SW480 (cell line): ENCODE measurements around the gene IST1.

Experiments used
- DNase-seq: peaks from one replicate; pipeline ENCODE4 v3.0.0-alpha.2; 2016; ENCODE audit warnings: low spot score

Gene IST1

DNA sequence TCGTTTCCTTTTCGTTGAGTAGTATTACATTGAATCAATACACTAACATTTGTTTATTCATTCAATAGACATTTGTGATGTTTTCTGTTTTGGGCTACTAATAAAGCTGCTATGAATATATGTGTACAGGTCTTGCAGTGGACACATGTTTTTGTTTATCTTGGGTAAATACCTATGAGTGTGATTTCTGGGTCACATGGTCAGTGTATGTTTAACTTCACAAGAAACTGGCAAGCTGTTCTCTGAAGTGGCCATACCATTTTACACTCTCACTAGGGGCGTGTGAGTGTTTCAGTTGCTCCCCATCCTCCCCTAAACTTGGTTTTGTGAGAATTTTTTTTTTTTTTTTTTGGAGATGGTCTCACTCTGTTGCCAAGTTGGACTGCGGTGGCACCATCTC is 69.9 kb downstream of the IST1 start:
- DNase-seq: no peak

DNA sequence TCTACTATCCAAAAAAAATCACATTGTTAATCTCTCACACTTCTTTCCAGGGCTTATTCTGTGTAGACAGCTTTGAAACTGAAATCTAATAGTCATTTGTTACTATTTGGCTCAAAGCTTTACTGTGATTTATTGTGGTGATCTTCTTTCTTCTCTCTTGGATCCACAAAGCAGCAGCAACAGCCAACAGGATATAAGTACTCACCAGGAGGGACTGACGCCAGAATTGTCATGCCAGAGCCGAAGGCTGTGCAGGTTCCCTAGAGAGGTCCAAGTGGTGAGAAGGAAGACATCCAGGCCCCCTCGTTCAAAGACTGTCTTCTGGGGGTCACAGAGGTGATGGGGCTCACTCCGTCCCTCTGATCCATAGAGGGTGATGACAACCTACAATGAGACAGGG is 71.6 kb downstream of the IST1 start:
- no peak for DNase-seq

DNA sequence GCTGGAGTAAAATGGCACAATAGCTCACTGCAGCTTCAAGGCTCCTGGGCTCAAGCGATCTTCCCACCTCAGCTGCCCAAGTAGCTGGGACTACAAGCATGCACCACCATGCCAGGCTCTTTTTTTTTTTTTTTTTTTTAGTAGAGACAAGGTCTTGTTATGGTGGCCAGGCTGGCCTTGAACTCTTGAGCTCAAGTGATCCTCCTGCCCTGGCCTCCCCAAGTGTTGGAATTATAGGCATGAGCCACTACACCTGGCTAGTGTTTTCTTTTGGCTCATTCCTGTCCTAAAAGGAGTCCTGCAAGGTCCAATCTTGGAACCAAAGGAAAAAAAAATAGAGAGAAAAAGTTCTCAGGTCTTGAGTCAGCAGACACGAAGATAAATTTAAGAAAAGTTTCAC is 74.0 kb downstream of the IST1 start:
- no peak for DNase-seq

DNA sequence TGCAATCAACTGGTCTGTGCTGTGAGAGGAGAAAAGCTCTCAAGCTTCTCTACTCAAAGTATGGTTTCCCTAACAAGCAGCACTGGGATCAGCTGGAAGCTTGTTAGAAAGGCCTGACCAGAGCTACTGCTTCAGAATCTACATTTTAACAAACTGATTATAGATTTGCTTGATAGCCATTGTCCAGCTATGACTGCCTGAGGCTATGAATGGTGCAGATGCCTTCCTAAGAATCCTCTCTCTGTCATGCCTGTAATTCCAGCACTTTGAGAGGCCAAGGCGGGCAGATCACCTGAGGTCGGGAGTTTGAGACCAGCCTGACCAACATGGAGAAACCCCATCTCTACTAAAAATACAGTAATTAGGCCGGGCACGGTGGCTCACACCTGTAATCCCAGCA is 76.2 kb downstream of the IST1 start:
- DNase-seq: no peak

DNA sequence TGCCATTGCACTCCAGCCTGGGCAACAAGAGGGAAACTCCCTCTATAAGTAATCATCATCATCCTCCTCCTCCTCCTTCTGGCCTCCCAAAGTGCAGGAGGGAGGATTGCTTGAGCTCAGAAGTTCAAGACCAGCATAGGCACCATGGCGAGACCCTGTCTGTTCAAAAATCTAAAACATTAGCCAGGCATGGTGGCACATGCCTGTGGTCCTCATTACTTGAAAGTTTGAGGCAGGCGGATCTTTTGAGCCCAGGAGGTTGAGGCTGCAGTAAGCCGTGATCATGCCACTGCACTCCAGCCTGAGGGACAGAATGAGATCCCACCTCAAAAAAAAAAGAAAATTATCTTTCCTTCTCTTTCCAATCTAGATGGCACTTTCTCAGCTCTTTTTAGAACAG is 77.0 kb downstream of the IST1 start:
- no peak for DNase-seq

DNA sequence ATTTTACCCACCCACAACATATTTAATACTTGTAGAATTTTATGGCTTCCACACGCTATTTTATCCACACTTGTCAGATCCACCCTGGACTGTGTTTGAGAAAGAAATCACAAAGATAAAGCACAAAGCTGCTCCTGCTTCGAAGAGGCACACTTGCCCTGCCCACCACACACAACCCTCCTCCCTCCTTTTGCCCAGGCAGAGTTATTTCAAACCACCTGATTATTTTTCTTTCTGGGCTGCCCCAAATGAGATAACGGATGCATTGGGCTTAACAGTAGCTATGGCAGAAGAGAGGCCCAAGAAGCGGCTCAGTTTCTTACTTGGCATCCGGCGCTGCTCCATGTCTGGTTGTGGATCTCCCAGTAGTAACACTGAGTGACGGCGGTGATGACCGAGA is 77.7 kb downstream of the IST1 start:
- no peak for DNase-seq

DNA sequence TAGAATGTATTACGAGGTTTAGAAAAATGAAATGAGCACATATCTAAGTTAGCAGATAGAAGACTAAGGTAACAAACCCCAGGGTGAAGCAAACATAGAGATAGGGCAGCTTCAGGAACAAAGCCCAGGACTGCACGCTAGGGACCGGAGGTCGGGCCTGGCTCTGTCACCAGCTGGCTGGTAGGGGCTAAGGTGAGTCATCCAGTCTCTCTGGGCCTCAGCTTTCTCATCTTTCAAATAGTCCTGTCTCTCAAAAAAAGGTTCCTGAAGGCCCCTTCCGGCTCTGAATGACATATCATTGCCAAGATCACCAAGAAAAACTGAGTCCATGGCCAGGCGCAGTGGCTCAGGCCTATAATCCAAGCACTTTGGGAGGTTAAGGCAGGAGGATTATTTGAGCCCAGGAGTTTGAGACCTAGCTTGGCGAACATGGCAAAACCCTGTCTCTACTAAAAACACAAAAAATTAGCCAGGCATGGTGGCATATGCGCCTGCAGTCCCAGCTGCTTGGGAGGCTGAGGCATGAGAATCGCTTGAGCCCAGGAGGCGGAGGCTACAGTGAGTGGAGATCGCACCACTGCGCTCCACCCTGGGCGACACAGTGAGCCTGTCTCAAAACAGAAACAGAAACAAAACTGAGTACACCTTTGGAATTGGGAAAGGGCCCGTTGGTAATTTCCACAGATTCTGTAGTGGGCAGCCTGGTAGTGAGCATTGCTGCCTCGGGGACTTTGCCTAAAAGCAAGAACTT is 78.9 kb downstream of the IST1 start:
- DNase-seq: no peak
